C4-2B (cell line): ENCODE measurements around the gene COL19A1.
"Not testable (repeated sequence)": the region's sequence is repeated elsewhere in the genome, so short reads cannot be mapped to it uniquely, and the experiment has no call there.

Source experiments
- CTCF ChIP-seq: fragments of 450-650 bp; conservative IDR thresholded peaks from 2 replicates; pipeline ENCODE4 v1.5.1; 2017; ENCODE audit warnings: mild to moderate bottlenecking
- ZFX ChIP-seq: fragments of 450-650 bp; IDR thresholded peaks from 2 replicates; pipeline ENCODE4 v1.6.1; 2017

DNA sequence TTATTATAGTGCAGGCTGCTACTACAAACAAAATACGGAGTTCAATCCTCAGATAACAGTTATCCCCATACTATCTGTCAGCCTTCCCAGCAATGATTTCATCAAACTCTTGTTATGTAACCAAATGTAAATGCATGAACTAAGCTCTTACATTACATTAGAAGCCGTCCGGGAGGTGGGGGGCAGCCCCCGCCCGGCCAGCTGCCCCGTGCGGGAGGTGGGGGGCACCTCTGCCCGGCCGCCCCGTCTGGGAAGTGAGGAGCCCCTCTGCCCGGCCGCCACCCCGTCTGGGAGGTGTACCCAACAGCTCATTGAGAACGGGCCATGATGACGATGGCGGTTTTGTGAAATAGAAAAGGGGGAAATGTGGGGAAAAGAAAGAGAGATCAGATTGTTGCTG is 99.6 kb downstream of the COL19A1 start:
- TF ChIP-seq ZFX, CTCF: not testable (repeated sequence)
